Measurements from ENCODE around the gene SERPINA5.
"Not testable (repeated sequence)": the region's sequence is repeated elsewhere in the genome, so short reads cannot be mapped to it uniquely, and the experiment has no call there.

Gene SERPINA5

DNA sequence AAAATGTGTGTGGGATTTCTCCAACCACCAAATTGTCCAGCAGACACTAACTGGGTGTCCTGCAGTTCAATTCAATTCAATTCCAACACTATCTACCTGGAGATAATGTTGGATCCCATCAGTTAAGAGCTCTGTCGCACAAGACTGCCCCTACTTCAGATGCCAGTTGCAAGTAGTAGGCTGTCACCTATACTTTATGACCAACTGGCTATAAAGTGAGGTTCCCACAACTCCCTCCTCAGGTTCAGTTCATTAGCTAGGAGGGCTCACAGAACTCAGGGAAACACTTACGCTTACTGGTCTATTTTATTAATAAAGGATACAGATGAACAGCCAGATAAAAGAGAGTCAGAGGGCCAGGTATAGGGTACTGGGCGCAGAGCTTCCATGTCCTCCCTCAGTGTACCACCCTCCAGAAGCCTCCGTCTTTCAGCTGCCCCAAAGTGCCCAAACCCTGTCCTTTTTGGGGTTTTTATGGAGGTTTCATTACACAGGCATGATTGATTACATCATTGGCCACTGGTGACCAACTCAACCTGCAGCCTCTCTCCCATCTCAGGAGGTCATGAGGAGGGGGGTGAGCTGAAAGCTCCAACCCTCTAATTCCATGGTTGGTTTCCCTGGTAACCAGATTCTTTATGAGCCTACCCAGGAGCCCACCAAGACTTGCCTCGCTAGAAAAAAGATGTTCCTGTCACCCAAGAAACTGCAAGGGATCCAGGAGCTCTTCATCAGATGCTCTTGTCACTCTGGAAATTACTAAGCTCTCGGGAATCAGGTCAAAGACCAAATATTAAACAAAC, 7.5 kb upstream of the SERPINA5 start:
- no peak for DNase-seq (ENCODE audit: extremely low spot score)

DNA sequence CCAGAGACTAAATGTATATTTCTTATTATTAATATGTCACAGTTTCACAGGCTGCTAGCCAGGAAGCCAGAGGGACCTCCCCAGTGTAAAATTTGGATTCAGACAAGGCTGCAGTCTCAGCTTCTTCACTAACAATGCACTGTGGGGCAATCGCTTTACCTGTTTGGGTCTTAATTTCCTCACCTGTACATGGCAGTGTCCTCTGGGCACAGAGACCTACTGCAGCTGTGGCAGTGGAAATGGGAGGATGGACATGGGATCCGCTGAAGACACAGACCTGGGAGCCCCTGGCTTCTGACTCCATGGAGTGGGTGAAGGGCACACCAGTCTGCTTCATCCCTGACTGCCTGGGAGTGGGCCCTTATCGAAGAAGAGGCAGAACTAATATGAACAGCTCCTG, 6.9 kb upstream of the SERPINA5 start:
- POLR2A ChIA-PET: no interaction called here
- DNase-seq (ENCODE audit: extremely low spot score): no peak
- TF ChIP-seq SP1 (IDR thresholded peaks at IDR 0.05): no peak
- TF ChIP-seq HDGF (IDR thresholded peaks at IDR 0.05; ENCODE audit: borderline replicate concordance): no peak
- TF ChIP-seq NFRKB (IDR thresholded peaks at IDR 0.05): no peak
- no peak for TF ChIP-seq FOXM1 (IDR thresholded peaks at IDR 0.05; ENCODE audit: borderline replicate concordance)
- no peak for TF ChIP-seq PKNOX1 (IDR thresholded peaks at IDR 0.05)
- TF ChIP-seq ARNT (IDR thresholded peaks at IDR 0.05): no peak
- no peak for TF ChIP-seq CTBP1 (IDR thresholded peaks at IDR 0.05; ENCODE audit: borderline replicate concordance)
- TF ChIP-seq TARDBP (IDR thresholded peaks at IDR 0.05): no peak
- TF ChIP-seq L3MBTL2 (conservative IDR thresholded peaks at IDR 0.05): no peak
- TF ChIP-seq ELF4 (IDR thresholded peaks at IDR 0.05): no peak
- no peak for TF ChIP-seq SUZ12 (IDR thresholded peaks at IDR 0.05)
- TF ChIP-seq FOXA1 (IDR thresholded peaks at IDR 0.05): no peak
- TF ChIP-seq FOXK2 (IDR thresholded peaks at IDR 0.05): no peak
- no peak for TF ChIP-seq LEF1 (IDR thresholded peaks at IDR 0.05; ENCODE audit: borderline replicate concordance)
- no peak for TF ChIP-seq BHLHE40 (IDR thresholded peaks at IDR 0.05; ENCODE audit: borderline replicate concordance)
- TF ChIP-seq ZNF384 (IDR thresholded peaks at IDR 0.05): no peak
- CTCF ChIA-PET: interaction anchor here (1.5 kb wide), 1 partner anchor 25 kb away, joined by 4 read pairs; no protein-coding TSS in a partner anchor

More for the DNA sequence above, 7.5 kb upstream of the SERPINA5 start:
- ChIA-PET POLR2A (no interaction called here), CTCF (interaction anchor here (1.5 kb wide), 1 partner anchor 25 kb away, joined by 4 read pairs; no protein-coding TSS in a partner anchor)
- no peak for TF ChIP-seq HDGF (IDR thresholded peaks at IDR 0.05; ENCODE audit: borderline replicate concordance)
- TF ChIP-seq LEF1 (IDR thresholded peaks at IDR 0.05; ENCODE audit: borderline replicate concordance): no peak
- no peak for TF ChIP-seq PKNOX1 (IDR thresholded peaks at IDR 0.05)
- no peak for TF ChIP-seq ELF4 (IDR thresholded peaks at IDR 0.05)
- TF ChIP-seq TARDBP (IDR thresholded peaks at IDR 0.05): no peak
- TF ChIP-seq ZNF384 (IDR thresholded peaks at IDR 0.05): no peak
- TF ChIP-seq CTBP1 (IDR thresholded peaks at IDR 0.05; ENCODE audit: borderline replicate concordance): no peak
- TF ChIP-seq NFRKB (IDR thresholded peaks at IDR 0.05): no peak
- TF ChIP-seq SP1 (IDR thresholded peaks at IDR 0.05): no peak
- TF ChIP-seq ARNT (IDR thresholded peaks at IDR 0.05): no peak
- TF ChIP-seq FOXA1 (IDR thresholded peaks at IDR 0.05): no peak
- no peak for TF ChIP-seq BHLHE40 (IDR thresholded peaks at IDR 0.05; ENCODE audit: borderline replicate concordance)
- TF ChIP-seq FOXK2 (IDR thresholded peaks at IDR 0.05): no peak
- no peak for TF ChIP-seq L3MBTL2 (conservative IDR thresholded peaks at IDR 0.05)
- no peak for TF ChIP-seq SUZ12 (IDR thresholded peaks at IDR 0.05)

- DNase-seq (ENCODE audit: extremely low spot score): no peak
- ChIA-PET CTCF (no interaction called here), POLR2A (no interaction called here)
- TF ChIP-seq FOXA1 (IDR thresholded peaks at IDR 0.05): no peak
- no peak for TF ChIP-seq CTBP1 (IDR thresholded peaks at IDR 0.05; ENCODE audit: borderline replicate concordance)
- no peak for TF ChIP-seq FOXM1 (IDR thresholded peaks at IDR 0.05; ENCODE audit: borderline replicate concordance)
- no peak for TF ChIP-seq BHLHE40 (IDR thresholded peaks at IDR 0.05; ENCODE audit: borderline replicate concordance)
- no peak for TF ChIP-seq TARDBP (IDR thresholded peaks at IDR 0.05)
- TF ChIP-seq L3MBTL2 (conservative IDR thresholded peaks at IDR 0.05): no peak
- no peak for TF ChIP-seq FOXK2 (IDR thresholded peaks at IDR 0.05)
- no peak for TF ChIP-seq HDGF (IDR thresholded peaks at IDR 0.05; ENCODE audit: borderline replicate concordance)
- TF ChIP-seq PKNOX1 (IDR thresholded peaks at IDR 0.05): no peak
- TF ChIP-seq SP1 (IDR thresholded peaks at IDR 0.05): no peak
- TF ChIP-seq ZNF384 (IDR thresholded peaks at IDR 0.05): no peak
- no peak for TF ChIP-seq ELF4 (IDR thresholded peaks at IDR 0.05)
- TF ChIP-seq ARNT (IDR thresholded peaks at IDR 0.05): no peak
- no peak for TF ChIP-seq LEF1 (IDR thresholded peaks at IDR 0.05; ENCODE audit: borderline replicate concordance)
- TF ChIP-seq SUZ12 (IDR thresholded peaks at IDR 0.05): no peak
- TF ChIP-seq NFRKB (IDR thresholded peaks at IDR 0.05): no peak
These were observed 5.3 kb upstream of the SERPINA5 start for GRCh38 chr14:94575730-94576585.

- POLR2A ChIA-PET, CTCF ChIA-PET: not testable (repeated sequence)
These were observed 3.8 kb upstream of the SERPINA5 start for GRCh38 chr14:94577472-94577871.

GRCh38 chr14:94578712-94579111, 2.5 kb upstream of the SERPINA5 start:
- CTCF ChIA-PET: no interaction called here
- POLR2A ChIA-PET: no interaction called here
- no peak for DNase-seq (ENCODE audit: extremely low spot score)
- TF ChIP-seq LEF1 (IDR thresholded peaks at IDR 0.05; ENCODE audit: borderline replicate concordance) (no peak), BHLHE40 (IDR thresholded peaks at IDR 0.05; ENCODE audit: borderline replicate concordance) (no peak), ELF4 (IDR thresholded peaks at IDR 0.05) (no peak), FOXK2 (IDR thresholded peaks at IDR 0.05) (no peak), HDGF (IDR thresholded peaks at IDR 0.05; ENCODE audit: borderline replicate concordance) (no peak), CTBP1 (IDR thresholded peaks at IDR 0.05; ENCODE audit: borderline replicate concordance) (no peak), SP1 (IDR thresholded peaks at IDR 0.05) (no peak)

More at GRCh38 chr14:94577472-94577871, 3.8 kb upstream of the SERPINA5 start:
- not testable (repeated sequence) for DNase-seq (ENCODE audit: extremely low spot score)

Data from HEK293T (cell line).